Renal cortex interstitium (tissue), 11 donors: ENCODE measurements around the gene TMTC4. TPM values are rescaled to one million over a fixed set of nuclear protein-coding genes. Genes with fewer than 3 reads are reported as not detected.
"Not testable (repeated sequence)": the region's sequence is repeated elsewhere in the genome, so short reads cannot be mapped to it uniquely, and the experiment has no call there.

ENCODE experiments used
- DNase-seq, 11 donors: peaks; one replicate each; pipeline ENCODE4 v3.0.0-alpha.2; 2013; ENCODE audit warnings: low read depth in 9 of 11, low spot score in 4 of 11; ENCODE audit errors: extremely low read depth in 1 of 11
- polyA plus RNA-seq, 3 donors: library from polyadenylated mRNA; unstranded; fragments of 120-200 nt; gene quantifications; one replicate each; pipeline ENCODE4 v1.2.1, GENCODE V29; 2013; ENCODE audit not compliant: insufficient read length in 3 of 3

TMTC4 gene
- polyA plus RNA-seq, 3 donors, result 34.7 to 38.2 (median 35.2) TPM

DNA sequence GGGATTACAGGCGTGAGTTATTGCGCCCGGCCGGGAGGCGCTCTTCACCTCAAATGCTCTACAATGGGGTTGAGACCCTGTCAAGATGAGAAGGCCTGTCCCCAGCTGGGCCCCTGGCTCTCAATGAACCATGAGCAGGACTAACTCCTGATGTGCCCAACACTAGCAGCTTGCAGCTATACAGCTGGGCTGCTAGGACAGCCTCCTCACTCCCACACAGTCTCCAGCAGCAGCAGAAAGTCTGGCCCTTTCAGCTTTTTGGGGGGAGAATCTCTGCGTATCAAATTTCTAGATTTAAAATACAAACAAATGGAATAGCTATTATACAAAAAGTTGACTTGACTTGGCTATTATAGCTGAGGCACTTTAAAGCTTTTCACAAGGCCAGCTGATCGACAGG, 30.2 kb downstream of the TMTC4 start:
- peak in 9 of 11 donors; percentile 40 to 64 (median 55) for DNase-seq

DNA sequence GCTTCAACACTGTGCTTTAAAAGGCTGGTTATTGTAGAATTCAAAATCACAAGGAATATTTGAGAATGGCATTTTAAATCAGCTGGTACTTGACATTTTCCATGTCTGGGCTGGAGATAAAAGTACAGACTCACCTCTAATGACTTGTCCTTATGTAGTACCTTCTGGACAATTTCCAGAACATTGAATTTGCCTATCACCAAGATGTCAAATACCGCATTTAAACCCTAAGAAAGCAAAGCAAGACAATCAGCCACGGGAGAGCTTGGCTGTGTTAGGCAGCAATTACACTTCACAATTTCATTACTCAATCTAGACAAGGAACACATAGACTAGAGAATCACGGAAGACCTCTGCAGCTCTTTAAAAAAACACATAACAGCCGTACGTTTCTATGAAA, 36.8 kb downstream of the TMTC4 start:
- DNase-seq, result no peak

DNA sequence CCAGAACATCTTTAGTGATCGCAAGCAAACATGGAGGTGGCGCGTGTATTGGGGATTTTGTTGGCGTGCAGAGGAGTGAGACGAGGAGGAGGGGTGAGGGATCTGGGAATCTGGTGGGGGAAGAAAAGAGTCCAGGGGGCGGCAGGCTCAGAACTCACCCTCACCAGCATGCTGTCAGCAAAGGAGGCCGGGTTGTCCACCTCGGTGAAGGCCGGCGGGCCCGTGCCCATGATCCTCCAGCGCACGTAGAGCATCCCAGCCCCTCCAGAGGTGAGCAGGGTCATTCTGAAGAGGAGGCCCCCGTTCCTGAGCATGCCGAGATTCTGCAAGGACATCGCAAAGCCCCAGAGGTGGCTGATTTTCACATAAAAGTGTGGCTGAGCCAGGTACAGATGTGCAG, 37.2 kb downstream of the TMTC4 start:
- no peak for DNase-seq

DNA sequence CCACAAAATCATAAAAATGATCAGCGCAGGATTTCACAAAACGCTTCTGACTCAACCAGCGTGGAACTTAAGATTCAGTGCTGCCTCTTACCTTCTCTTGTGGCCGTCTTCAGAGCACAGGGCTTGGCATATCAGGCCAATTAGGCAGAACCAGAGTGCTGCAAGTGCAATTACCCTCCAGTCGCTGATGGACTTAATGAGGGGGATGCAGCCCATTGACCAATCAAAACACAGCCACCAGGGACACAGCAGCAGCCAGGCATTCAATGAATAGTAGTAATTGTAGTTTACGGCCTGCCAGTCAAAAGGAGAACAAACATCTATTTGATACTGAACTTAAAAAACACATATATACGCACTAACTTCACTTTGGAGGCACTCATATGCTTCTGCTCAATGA, 38.2 kb downstream of the TMTC4 start:
- no peak for DNase-seq

DNA sequence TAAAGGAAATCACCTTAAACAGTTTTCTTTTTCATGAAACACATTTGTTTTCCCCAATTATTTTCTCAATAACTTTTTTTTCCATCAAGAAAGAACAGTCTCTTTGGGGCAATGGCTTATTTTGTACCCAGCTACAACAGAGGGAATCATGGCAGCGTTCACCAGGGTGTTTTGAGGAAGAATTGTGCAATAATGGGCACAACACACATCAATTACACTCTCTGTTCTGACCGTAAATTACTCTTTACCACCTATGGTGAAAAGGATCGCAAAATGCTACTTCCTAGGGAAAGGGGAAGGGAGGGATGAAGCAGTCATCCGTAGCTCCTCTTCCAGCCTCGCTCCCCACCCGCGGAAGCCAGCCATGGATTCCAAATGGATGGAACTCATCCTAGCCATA, 38.6 kb downstream of the TMTC4 start:
- DNase-seq, result no peak

DNA sequence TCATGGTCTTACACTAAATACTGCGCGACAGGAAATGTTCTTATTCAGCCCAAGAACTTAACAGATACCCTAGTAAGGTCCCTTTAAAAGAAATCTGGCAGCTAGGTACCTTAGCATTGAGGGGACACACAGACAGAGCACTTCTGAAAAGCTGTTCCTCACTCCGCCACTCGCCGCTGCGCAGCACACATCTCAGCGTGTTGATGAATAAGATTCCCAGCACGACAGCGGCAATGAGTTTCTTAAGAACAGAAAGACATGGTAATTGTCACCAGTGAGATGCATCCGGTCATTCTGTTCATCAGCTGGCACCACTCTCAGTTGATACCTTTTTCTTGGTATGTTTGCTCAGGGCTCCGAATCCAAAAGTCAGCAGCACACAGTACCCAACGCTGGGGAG, 39.9 kb downstream of the TMTC4 start:
- DNase-seq, result no peak

DNA sequence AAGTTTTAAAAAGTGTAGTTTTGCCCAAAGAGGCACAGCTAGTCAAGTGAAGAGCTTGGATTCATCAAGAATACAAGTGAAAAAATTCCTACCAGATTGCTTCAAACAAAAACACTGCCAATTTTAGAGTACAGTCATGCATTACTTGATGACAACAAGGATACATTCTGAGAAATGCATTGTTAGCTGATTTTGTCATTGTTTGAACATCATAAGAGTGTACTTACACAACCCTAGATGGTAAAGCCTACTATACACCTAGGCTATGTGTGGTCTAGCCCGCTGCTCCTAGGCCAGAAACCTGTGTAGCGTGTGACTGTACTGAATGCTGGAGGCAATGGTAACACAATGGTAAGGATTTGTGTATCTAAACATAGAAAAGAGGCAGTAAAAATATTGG, 41.1 kb downstream of the TMTC4 start:
- DNase-seq, result no peak

DNA sequence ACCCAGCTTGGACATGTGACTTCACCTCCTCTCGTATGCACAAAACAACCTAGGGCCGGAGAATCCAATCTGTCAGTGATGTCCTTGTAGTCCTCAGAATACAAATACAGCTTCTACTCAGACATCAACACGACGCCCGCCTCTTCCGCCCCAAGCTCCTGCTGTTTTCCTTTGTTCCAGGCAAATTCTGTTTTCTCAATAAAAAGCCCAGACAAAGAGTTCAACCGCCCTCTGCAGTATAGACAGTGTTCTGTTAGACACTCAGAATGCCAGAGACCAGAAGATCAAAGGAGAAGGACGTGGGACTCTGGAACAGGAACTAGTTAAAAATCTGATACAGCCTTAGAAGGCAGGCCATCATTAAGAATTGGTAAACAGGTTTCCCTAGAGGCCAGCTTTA, 44.0 kb downstream of the TMTC4 start:
- DNase-seq, result no peak

DNA sequence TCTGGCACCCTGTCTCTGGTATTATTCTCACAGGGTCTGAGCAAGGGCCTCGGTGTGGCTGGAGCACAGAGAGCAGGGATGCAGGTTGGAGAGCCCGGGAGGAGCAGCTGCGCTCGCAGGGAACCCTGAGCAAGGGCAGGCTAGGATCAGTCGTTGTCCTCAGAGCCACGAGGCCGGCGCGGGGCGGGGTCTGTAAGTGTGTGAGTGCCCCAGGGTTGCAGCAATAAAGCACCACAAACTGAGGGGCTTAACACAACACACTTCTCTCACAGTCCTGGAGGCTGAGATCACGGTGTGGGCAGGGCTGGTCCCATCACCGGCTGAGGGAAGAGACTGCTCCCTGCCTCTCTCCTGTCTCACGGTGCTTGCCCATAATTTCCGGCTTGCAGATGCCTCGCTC, 47.5 kb downstream of the TMTC4 start:
- no peak for DNase-seq

DNA sequence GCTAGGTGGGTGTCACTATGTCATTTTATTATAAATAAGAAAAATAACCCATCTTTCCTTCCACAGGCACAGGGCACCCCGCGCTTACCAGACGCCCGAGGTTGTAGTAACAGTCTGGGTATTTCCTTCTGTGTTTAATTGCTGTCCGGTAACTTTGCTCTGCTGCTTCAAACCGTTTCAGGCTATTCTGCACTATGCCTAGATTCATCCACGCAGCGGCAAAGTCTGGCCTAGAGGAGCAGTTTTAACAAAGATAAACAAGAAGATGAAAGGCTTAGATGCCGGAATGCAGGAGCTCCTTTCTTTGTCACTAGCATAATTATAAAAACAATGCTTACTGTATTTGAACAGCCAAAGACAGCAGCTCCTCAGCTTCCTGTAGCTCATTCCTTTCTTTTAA, 49.1 kb downstream of the TMTC4 start:
- no peak for DNase-seq

DNA sequence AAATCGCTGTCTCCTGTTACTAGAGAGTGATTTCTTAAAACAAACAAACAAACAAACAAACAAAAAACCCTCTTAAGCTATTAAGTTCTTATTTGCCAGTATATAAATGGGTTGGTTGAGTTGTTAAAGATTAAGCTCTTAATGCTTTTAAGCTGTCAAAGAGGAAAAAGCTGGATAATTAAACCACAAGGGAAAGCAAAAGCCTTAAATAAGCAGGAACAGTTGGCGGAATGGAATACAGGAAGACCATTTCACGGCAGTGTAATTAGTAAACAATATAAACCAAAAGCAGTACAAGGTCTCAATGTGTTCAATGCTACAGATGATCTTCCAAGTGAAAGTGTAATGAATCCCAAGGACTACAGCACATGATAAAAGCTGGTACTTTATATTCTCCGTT, 53.8 kb downstream of the TMTC4 start:
- DNase-seq, result no peak

DNA sequence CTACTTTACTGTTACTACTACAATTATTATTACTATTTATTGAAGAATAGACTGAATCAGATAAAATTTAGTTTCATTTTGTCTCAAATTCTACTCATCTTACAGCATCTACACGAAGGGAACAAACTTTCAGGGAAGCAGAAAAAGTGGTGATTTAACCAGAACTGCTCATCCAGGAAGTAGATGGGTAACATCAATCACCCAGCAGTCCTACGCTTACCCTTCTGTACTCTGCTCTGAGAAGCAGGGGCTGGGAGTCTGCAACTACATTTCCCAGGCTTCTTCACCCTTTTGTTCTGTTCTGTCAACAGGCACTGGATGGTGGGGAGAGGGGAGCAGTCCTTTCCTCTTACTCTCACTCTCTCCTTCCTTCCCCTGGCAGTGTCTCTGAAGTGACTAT, 54.7 kb downstream of the TMTC4 start:
- no peak for DNase-seq

DNA sequence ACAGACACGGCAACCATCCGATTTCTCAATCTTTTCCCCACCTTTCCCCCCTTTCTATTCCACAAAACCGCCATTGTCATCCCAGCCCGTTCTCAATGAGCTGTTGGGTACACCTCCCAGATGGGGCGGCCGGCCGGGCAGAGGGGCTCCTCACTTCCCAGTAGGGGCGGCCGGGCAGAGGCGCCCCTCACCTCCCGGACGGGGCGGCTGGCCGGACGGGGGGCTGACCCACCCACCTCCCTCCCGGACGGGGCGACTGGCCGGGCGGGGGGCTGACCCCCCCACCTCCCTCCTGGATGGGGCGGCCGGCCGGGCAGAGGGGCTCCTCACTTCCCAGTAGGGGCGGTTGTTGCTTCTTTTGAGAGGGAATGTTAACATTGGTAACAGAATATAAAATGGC, 55.7 kb downstream of the TMTC4 start:
- DNase-seq, result not testable (repeated sequence)

DNA sequence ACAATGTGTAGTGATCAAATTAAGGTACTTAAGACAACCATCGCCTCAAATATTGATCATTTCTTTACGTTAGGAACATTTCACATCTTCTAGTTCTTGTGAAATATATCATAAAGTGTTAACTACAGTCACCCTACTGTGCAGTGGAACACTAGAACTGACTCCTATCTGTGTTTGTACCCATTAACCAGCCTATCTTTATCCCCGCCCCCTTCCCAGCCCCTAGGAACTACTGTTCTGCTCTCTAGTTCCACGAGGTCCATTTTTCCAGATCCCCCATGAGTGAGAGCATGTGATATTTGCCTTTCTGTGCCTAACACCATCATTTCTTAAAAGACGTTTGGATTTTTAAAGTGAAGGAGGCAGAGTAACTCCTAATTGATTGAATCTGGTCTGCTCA, 61.6 kb downstream of the TMTC4 start:
- DNase-seq, result no peak

DNA sequence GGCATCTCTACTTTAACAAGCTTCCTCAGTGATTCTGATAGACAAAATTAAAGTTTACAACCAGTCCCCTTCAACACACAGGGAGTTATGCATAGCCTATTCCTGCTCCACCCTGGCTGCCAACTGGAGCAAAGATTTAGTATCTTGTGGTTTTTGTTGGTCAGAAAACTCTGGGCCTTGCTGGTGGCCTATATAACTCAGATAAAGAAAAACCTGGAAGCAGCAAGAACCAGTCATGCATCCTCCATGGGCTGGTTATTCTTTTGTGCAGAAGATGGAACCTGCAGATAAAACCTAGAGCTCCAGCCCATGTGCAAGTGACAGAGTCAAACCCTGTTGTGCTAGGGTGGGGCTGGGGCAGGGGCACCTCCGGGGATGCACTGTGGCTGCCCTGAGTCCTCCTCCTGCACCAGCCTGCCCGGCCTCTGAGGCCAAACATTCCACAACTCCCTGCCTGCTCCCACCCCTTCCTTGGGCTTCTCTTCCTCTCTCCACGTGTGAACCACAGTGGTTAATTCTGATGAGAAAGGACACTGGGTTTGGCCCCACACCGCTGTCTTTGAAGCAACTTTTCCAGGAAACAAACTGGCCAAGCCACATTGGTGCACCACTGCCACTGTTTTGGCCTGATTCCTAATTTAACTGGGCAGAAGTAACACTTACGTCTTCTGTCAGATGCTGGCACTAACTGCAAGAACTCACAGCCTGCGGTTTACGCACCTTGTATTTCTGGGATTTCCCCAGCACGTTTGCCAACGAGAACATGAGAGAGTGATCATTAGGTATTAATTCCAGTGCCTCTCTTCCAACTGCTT, 62.7 kb downstream of the TMTC4 start:
- no peak for DNase-seq

DNA sequence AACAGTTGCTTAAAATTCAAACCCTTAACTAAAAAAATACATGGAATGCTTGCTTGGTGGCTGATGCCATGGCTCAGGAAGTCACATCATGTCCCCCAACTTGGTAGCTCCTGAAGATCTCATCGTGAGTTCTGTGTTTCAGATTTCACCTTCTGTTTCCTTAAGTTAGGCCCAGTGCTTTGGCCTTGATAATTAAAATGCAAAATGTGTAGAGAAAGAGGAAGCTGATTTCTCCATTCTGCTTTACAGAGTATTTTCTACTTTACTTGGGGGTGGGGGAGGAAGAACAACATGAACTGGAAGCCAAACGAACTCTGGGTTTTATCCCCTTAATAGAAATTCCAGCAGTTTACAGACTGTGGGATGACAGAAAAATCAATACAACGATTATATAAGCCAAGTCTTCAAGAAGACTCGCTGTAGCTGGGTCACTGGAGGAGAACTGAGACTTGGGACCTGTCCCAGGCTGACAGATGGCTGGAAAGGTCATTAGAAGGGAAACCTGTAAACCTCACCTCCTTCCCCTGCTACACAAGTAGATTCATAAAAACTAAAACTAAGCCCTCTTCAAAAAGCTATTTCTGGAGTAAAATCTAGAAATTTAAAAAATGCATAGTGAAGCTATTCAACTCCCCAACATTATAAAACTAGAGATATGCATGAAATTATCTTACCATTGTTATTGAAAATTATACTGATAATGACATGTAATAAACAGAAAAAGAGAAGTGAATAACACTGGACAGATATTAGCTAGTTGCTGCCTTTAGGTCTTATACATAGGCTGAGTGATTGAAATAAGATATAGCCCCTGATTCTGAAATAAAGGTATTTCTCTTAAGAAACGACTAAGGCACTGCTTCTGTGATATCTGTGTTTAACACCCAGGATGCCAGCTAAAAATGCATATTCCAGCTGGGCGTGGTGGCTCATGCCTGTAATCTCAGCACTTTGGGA, 63.9 kb downstream of the TMTC4 start:
- DNase-seq, result no peak

DNA sequence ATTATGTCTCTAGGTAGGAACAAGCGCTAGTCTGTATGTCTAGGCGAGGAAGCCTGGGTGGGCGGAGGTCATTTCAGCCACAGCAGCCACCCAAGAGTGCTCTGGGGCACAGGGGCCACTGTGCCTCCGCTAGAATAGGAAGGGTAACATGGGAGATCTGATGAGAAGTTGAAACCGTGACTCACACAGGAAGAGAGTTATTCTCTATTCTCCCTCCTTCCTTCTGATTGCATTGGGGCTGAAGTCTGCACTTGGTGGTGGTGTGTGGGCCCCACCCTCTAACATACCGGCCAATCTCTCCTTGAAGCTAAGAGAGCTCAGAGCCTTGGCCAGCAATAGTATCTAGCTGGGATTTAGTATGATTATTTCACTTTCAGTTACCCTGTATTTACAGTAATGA, 65.7 kb downstream of the TMTC4 start:
- no peak for DNase-seq

DNA sequence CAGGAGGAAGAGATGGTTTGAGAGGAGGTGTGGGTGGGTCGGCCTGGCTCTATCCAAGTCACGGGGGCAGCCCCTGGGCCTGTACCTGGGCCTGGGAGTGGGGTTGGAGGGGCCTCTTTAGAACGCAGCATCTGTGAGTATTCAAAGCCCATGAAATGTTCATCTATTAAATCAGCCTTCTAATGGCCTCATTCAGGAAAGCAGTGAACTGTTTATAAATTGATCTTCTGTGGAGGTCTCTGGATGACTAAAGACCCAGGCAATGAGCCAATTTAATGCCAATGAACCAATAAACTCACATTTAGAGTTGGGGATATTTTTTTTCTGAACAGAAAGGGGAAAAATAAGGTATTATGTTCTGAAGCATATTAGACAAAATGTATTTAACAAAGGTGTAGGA, 66.1 kb downstream of the TMTC4 start:
- no peak for DNase-seq

DNA sequence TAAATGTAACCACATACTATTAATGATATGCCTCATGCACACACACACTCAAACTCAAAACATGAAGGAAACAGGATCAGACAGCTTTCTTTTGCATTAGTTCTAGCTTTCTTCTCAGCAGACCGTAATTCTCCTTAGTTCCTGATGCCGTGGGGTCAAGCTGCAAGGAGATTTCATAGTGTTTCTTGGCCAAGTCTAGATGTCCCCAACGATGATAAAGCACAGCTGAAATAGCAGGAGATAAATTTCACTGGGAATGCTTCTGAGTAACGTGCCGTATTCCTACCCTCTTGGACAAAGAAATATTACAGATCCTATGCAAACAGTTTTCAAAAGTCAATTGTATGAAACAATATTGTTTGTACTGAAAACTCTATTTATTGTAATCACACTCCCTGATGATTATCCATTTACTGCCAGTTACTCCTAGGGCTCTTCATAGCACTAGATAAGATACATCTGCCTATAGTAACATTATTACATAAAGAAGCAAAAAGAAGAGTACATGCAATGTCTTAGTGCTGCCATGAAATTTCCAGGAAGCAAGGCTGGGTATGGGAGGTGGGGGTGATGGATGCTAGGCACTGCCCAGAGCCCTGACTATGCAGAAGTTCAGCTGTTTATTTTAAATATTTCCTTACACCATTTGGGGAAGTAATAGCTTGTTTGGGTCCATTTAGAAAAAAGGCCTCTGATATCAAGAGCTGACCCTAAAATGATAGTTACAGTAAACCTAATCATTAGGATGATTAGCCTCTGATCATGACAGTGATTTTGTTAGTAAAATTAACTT, 69.5 kb downstream of the TMTC4 start:
- DNase-seq, result peak in 9 of 11 donors; percentile 12 to 63 (median 41)
